Heart left ventricle (tissue), 16 donors: ENCODE data around the gene CTNNAL1. TPM values are rescaled to one million over a fixed set of nuclear protein-coding genes. Genes with fewer than 3 reads are reported as not detected.

ENCODE experiments used
- ATAC-seq, 4 donors: fragments of 200-7000 bp; cut with Tn5 transposase; one replicate each; pipeline ENCODE4 v1.9.1; 2020 to 2022; ENCODE audit warnings: moderate library complexity in 4 of 4, mild to moderate bottlenecking in 3 of 4, moderate number of reproducible peaks in 1 of 4
- DNase-seq, 5 donors: peaks; one replicate each; pipeline ENCODE4 v3.0.0-alpha.2; 2020
- H3K27ac ChIP-seq, 12 donors: fragments of 200-600 bp; sonication (generic) in 4 of 12; one replicate each; pipeline versions ENCODE4 v1.5.0 to v1.8.0; 2016 to 2022; ENCODE audit warnings: mild to moderate bottlenecking in 2 of 12
- H3K27me3 ChIP-seq, 9 donors: fragments of 200-600 bp; sonication (generic) in 2 of 9; one replicate each; pipeline versions ENCODE4 v1.5.1 to v1.8.0; 2016 to 2022; ENCODE audit warnings: mild to moderate bottlenecking in 3 of 9
- H3K36me3 ChIP-seq, 9 donors: fragments of 200-600 bp; sonication (generic) in 2 of 9; one replicate each; pipeline versions ENCODE4 v1.5.0 to v1.8.0; 2018 to 2022; ENCODE audit warnings: mild to moderate bottlenecking in 2 of 9
- H3K4me1 ChIP-seq, 12 donors: fragments of 200-600 bp; sonication (generic) in 4 of 12; one replicate each; pipeline versions ENCODE4 v1.5.0 to v1.8.0; 2016 to 2022; ENCODE audit warnings: mild to moderate bottlenecking in 3 of 12
- H3K4me3 ChIP-seq, 12 donors: fragments of 200-600 bp; sonication (generic) in 4 of 12; one replicate each; pipeline versions ENCODE4 v1.5.0 to v1.8.0; 2017 to 2022; ENCODE audit warnings: mild to moderate bottlenecking in 9 of 12, moderate library complexity in 4 of 12
- H3K9me3 ChIP-seq, 12 donors: fragments of 200-600 bp; sonication (generic) in 4 of 12; one replicate each; pipeline versions ENCODE4 v1.5.0 to v1.8.0; 2016 to 2022; ENCODE audit warnings: mild to moderate bottlenecking in 1 of 12
- CTCF ChIP-seq, 12 donors: fragments of 200-600 bp; sonication (generic) in 4 of 12; IDR thresholded peaks; one replicate each; pipeline versions ENCODE4 v1.5.0 to v1.8.0; 2018 to 2022; ENCODE audit warnings: antibody characterized with exemption in 12 of 12, mild to moderate bottlenecking in 5 of 12
- POLR2A ChIP-seq, 2 donors: fragments of 450-650 bp; IDR thresholded peaks; one replicate each; pipeline ENCODE4 v1.6.1; 2017; ENCODE audit warnings: antibody characterized with exemption in 2 of 2, mild to moderate bottlenecking in 2 of 2, moderate library complexity in 2 of 2
- WGBS, 4 donors: extraction: QIAGEN DNeasy Blood & Tissue Kit in 2 of 4; methylation state at CpG; one replicate each; pipeline versions ENCODE4 v1.1.5 to v1.1.7; 2013 to 2018; 5-methylcytosine and 5-hydroxymethylcytosine counted together
- intact Hi-C, 10 donors: fragments of 100-400 bp; cut with DNase I; formaldehyde crosslinking; loops; one replicate each; pipeline versions ENCODE4 v1.11.1 to v1.14.2; 2022
- polyA plus RNA-seq, 2 donors: library from polyadenylated mRNA; stranded (reverse); fragments of 200-250 nt; gene quantifications; one replicate each; pipeline ENCODE4 v1.2.3, GENCODE V29; 2013
- total RNA-seq, 9 donors: library from RNA; depleted of rRNA in 2 of 9; stranded (reverse); fragments of >200 nt in 2 of 9; fragmentation: NEBNext Ultra II Directional in 3 of 9; extraction: Animal tissue kit (Norgen Biotek cat#: 25700) in 3 of 9; gene quantifications; one replicate each; pipeline versions ENCODE4 v1.1.0 to v1.2.4, GENCODE V29; 2016 to 2023
- donor health status: ischemic (EF 13 %, LVEDD 7.1; RV severe dilation, severe dysfunction).
- donor health status: healthy with polysubstance abuse.
- donor health status: DM: no; HTN: yes; CAD: no.
- donor health status: DM: no; HTN: no; CAD: no.
- donor health status: ischemic (EF 25% LVEDD 6.9; RV normal size, moderate dysfunction).
- donor health status: ischemic (EF 25% LVEDD 5.7; RV mildly dilated, moderate dysfunction).
- donor health status: healthy.
- donor health status: DM: yes; HTN: yes; CAD: no.
- donor health status: ischemic (EF 35%, LVEDD 5.7; RV mildly dilated, moderate dysfunction).
- donor health status: nonischemic (EF 11% LVEDD 7.7; RV severe dilation, severe dysfunction).
- donor health status: DM: yes; HTN: yes; CAD: no.
- donor health status: PGD.
- donor health status: ischemic (EF 29% LVEDD 5.4; RV normal size, mild dysfunction).
- donor health status: nonischemic (EF 23%, LVEDD 6.1; RV moderate dilation, normal function).

The CTNNAL1 gene
- total and polyA plus RNA-seq, 11 donors: 51.2 to 165 (median 62.7) TPM

DNA sequence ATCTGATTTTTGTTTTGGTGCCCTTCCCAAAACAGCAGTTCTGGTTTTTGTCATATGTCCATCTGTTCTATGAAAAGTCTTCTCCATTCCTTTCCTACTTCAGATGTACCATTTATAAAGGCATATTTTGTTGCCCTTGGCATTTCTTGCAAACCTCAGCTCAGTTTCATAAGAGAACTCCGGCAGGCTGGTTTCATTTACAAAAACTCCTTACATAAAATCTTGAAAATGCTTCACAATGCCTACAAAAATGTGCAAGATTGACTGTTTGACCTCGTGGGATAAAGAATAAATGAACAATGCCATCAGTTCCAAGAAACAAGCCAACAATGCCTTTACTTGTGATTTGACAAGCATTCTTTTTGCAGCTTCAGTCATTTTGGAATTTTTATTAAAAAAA lies 39.1 kb upstream of the CTNNAL1 start:
- WGBS, 4 donors: 74 to 85% (median 78%) methylated on average over 2 of the region's 2 CpGs

GRCh38 chr9:109051733-109052132 lies 38.4 kb upstream of the CTNNAL1 start:
- TF ChIP-seq POLR2A (IDR thresholded peaks at IDR 0.05): no peak
- no peak for TF ChIP-seq CTCF (IDR thresholded peaks at IDR 0.05)
- Histone ChIP-seq H3K27ac (no peak overlapping the region), H3K27me3 (no peaks in the 10 kb centered on the region), H3K9me3 (no peaks in the 10 kb centered on the region), H3K36me3 (peaks cover 0 to 96% (median 78%) of the 10 kb centered on the region in 9 donors), H3K4me1 (peaks cover 0 to 18% (median 0%) of the 10 kb centered on the region in 12 donors), H3K4me3 (no peak overlapping the region)
- DNase-seq (no peak), ATAC-seq (peak in 3 of 4 donors; percentile 24 to 53 (median 31))
- WGBS, 4 donors: 43 to 62% (median 57%) methylated on average over 1 of the region's 1 CpG
- intact Hi-C loops: loop anchor here in 2 of 10 donors (5.0 kb wide), 2 partner anchors 36 to 39 kb away; partner anchors contain the start of gene CTNNAL1 (in 1 of the 2)

More for the DNA sequence above, 39.1 kb upstream of the CTNNAL1 start:
- intact Hi-C loops: loop anchor here in 2 of 10 donors (5.0 kb wide), 2 partner anchors 35 to 40 kb away; partner anchors contain the start of gene CTNNAL1 (in 1 of the 2)
- Histone ChIP-seq H3K36me3 (peaks cover 2 to 96% (median 78%) of the 10 kb centered on the region in 9 donors), H3K27me3 (no peaks in the 10 kb centered on the region), H3K4me1 (peaks cover 0 to 18% (median 0%) of the 10 kb centered on the region in 12 donors), H3K4me3 (no peak overlapping the region), H3K9me3 (no peaks in the 10 kb centered on the region), H3K27ac (peak overlapping the region in 1 of 12 donors; percentile 12)
- TF ChIP-seq POLR2A (IDR thresholded peaks at IDR 0.05) (no peak), CTCF (IDR thresholded peaks at IDR 0.05) (no peak)
- DNase-seq (no peak), ATAC-seq (no peak)

GRCh38 chr9:109050444-109050843 lies 37.1 kb upstream of the CTNNAL1 start:
- TF ChIP-seq CTCF (IDR thresholded peaks at IDR 0.05): no peak
- no peak for TF ChIP-seq POLR2A (IDR thresholded peaks at IDR 0.05)
- Histone ChIP-seq H3K36me3 (peaks cover 0 to 96% (median 78%) of the 10 kb centered on the region in 9 donors), H3K4me1 (peaks cover 0 to 18% (median 0%) of the 10 kb centered on the region in 12 donors), H3K4me3 (no peak overlapping the region), H3K27me3 (no peaks in the 10 kb centered on the region), H3K9me3 (no peaks in the 10 kb centered on the region), H3K27ac (no peak overlapping the region)
- 45 to 54% (median 50%) methylated on average over 7 of the region's 7 CpGs for WGBS, 4 donors
- DNase-seq: no peak
- peak in 1 of 4 donors; percentile 36 for ATAC-seq
- intact Hi-C loops: loop anchor here in 2 of 10 donors (5.0 kb wide), 2 partner anchors 37 to 38 kb away; partner anchors contain the start of gene CTNNAL1 (in 1 of the 2)

- Histone ChIP-seq H3K27me3 (no peaks in the 10 kb centered on the region), H3K4me1 (peaks cover 0 to 17% (median 0%) of the 10 kb centered on the region in 12 donors), H3K36me3 (peaks cover 0 to 96% (median 82%) of the 10 kb centered on the region in 9 donors), H3K27ac (no peak overlapping the region), H3K4me3 (no peak overlapping the region), H3K9me3 (no peaks in the 10 kb centered on the region)
- TF ChIP-seq POLR2A (IDR thresholded peaks at IDR 0.05): no peak
- TF ChIP-seq CTCF (IDR thresholded peaks at IDR 0.05): no peak
- ATAC-seq (no peak), DNase-seq (no peak)
- WGBS, 4 donors: 83 to 93% (median 88%) methylated on average over 3 of the region's 3 CpGs
- intact Hi-C loops: loop anchor here in 1 of 10 donors (10.0 kb wide), 1 partner anchor 124 kb away; no protein-coding TSS in a partner anchor
These were observed 35.5 kb upstream of the CTNNAL1 start for GRCh38 chr9:109048822-109049221.
